ENCODE results near the gene DNAJC30.

- TF ChIP-seq CTCF (IDR thresholded peaks at IDR 0.05) (no peak), EZH2 (IDR thresholded peaks at IDR 0.05; ENCODE audit: borderline replicate concordance, insufficient read depth, low read depth, low read length, poor library complexity, severe bottlenecking) (no peak)
Measured at GRCh38 chr7:73712773-73713172, 29.5 kb upstream of the DNAJC30 start.
